GM12891 (cell line): ENCODE measurements around the gene HERPUD1.

Experiments
- POLR2A ChIP-seq: IDR thresholded peaks from 2 replicates; pipeline ENCODE4 v1.6.1; 2011; ENCODE audit warnings: low read depth, low read length, control low read depth
- POLR2AphosphoS5 ChIP-seq: IDR thresholded peaks from 2 replicates; pipeline ENCODE4 v1.6.1; 2011; ENCODE audit warnings: low read depth, low read length, control low read depth
- TAF1 ChIP-seq: IDR thresholded peaks from 2 replicates; pipeline ENCODE4 v1.6.1; 2011; ENCODE audit warnings: low read depth, low read length, control low read depth

- TF ChIP-seq POLR2AphosphoS5 (no peak), POLR2A (no peak), TAF1 (no peak)
Observed at GRCh38 chr16:56973294-56973689, 41.4 kb downstream of the HERPUD1 start.
